ENCODE measurements around the gene COLGALT1.
A peak's percentile ranks its signal among the peaks of the same experiment; 100 is the strongest.

The COLGALT1 gene

GRCh38 chr19:17602217-17602616, 46.8 kb downstream of the COLGALT1 start:
- no peak for DNase-seq

DNA sequence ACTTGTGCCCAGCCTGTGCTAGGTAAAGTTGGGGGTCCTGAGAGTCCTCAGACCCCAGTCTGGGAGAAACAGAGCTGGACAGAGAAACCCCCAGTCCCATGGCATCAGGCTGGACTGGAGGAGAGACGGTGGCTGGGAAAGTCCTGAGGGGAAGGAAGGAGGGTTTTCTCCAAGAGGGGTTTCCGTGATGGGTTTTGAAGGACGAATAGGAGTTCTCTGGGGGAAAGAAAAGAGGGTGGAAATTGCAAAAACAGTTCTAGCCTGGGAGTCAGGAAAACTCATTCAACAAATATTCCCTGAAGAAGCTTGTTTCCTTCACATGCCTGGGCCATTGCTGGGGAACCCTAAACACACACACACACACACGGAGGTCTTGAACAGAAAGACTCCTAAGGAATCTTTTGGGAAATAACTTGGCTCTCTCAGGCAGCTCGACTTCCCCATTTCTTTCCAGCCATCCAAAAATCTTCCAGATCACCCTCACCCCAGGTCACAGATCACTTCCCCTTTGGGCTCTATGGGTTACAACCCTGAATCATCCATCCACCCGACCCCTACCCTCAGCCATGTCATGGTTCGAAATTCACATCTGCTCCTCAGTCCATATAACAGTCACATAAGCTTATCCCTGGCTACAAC, 47.5 kb downstream of the COLGALT1 start:
- DNase-seq = no peak

- no peak for DNase-seq
Measured at GRCh38 chr19:17604372-17605025, 49.0 kb downstream of the COLGALT1 start.

DNA sequence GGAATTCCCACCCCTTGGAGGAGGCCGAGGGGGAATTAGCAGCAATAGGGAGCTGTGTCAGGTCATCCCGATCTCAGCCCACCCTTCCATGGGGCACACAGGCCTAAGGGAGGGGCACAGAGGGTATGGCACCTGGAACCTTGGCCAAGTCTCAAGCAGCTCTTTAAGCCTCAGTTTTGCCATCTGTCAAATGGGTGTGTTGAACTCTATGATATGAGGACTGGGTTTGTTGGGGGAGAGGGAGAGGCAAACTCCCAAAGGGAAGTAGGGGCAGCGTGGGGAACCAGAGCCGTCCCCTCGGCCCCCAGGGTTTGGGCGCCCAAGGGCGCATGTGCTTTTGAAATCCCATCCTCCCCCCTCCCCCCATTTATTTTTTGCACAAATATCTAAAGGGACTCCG, 49.7 kb downstream of the COLGALT1 start:
- DNase-seq = no peak

DNA sequence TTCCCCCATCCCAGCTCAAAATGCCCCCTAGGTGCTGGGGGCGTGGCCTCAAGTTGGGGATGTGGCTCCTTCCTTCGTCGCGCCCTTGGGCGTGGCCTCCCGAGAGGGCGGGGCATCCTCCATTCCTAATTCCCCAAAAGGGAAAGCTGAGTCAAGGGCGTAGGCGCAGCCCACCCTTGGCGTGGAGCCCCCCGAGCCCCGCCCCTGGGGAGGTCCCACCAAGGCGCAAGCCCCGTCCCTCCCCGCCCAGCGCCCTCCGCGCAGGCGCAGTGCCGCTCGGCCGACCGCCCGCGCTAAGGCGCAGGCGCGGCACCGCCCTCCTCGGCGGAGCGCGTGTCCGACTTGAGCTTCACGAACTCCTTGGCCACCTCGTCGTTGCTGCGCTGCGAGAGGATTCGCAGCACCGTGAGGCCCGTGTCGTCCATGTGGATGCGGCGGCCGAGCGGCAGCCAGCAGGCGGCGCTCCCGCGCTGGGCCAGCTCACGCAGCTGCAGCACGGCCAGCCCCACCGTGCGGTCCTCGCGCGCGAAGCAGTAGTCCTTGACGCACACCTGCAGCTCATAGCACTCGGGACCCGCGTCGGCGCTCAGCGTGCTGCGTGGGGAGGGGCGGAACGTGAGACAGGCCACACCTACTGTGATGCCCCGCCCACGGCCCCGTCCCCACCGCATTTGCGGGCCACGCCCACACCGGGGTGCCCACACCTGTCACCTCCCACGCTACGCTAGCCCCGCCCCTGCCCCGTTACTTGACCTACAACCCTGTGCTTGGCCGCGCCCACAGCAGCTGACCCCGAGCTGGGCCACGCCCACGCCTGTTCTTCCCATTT, 50.5 kb downstream of the COLGALT1 start:
- DNase-seq = peak; percentile 92

- DNase-seq = no peak
Measured at GRCh38 chr19:17606590-17607185, 51.2 kb downstream of the COLGALT1 start.

- no peak for DNase-seq
Measured at GRCh38 chr19:17607936-17608335, 52.5 kb downstream of the COLGALT1 start.

DNA sequence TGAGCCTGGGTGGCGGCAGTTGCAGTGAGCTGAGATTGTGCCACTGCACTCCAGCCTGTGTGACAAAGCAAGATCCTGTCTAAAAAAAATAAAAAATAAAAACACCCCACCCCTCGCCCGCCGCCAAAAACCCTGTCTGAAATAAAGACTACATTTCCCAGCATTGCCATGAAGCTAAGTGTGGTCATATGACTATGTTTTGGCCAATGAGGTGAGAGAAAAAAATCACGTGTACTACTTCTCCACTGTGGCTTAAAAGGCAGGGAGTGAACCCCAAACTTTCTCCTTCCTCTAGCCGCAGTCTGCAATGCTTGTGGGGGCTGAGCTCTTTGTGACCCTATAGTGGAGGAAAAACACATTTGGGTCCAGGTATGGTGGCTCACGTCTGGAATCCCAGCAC, 54.9 kb downstream of the COLGALT1 start:
- no peak for DNase-seq

DNA sequence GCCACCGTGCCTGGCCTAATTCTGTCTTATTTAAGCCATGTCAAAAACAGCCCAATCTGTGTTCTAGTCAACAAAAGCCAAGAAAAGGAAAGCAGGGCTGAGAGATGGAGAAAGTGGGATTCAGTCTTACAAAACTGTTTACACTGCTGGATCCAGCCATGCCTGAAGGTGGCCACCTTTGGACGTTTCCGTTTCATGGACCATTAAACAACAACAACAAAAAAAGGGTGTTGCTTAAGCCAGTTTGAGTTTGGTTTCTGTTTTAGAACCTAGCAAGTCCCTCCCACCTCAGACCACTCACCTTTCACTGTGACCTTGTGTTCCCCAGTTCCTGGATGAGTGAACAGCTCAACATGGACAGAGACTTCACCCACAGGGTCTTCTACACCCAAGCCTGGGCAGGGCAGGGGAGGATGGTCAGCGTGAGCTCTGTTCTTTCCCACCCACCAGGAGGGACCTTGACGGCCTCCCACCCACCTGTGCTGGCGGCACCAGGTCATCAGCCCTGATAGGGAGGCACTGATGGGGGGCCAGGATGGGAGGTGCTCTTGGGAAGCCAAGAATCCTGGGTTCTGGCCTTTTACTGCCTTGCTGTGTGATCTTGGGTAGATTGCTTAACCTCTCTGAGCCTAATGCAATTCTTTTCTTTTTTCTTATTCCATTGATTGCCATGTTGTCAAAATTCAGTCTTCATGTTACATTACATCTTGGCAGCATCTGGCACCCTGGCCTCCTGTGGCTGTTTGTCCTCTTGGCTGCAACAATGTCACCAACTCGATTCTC, 56.2 kb downstream of the COLGALT1 start:
- DNase-seq = no peak

DNA sequence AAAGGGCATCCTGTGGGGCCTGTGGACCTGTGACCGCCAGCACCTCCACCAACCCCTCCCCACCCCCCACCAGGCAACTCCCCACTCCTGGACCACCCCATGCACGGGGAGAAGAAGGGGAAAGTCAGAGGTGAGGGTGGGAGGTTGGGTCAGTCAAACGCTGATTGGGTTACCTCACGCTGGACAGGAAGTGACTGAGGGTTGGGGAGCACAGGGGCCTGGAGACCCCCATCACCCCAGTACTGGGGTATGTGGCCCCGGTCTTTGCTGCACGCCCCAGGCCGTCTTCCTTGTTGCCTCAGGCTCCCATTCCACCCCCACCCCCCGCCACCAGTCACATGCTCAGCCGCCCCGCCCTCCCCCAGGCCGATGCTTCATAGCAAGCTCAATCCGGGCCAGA, 59.0 kb downstream of the COLGALT1 start:
- no peak for DNase-seq

DNA sequence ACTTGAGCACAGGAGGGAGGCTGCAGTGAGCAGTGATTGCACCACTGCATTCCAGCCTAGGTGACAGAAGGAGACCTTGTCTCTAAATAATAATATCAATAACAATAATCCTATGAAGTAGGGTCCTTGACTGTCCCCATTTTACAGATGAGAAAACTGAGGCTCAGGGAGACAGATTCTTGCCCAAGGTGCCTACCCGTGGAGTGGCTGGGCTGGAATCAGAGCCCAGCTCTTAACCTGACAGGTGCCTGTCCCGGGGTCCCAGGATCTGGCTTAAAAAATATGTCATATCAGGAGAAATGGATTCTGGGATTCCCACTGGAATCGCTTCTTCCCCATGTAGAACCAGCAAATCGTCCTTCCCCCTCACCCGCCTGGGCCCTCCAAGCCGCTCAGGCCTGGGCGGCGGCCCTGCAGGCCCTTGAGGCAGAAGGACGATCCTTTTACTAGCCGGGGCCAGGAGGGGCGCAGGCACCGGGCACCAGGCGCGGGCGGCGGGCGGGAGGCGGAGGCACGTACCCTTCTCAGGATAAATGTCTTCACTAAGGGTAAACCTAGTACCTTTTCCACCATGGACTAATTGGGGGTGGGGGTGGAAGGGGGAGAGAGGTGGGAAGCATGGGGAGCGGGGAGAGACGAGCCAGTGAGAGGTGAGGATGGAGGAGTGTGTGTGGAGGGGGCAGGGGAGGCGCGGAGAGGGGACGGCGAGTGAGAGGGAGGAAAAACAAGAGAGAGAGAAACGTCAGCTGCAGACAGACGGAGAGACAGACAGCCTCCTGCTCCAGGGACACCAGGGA, 60.6 kb downstream of the COLGALT1 start:
- DNase-seq = no peak

DNA sequence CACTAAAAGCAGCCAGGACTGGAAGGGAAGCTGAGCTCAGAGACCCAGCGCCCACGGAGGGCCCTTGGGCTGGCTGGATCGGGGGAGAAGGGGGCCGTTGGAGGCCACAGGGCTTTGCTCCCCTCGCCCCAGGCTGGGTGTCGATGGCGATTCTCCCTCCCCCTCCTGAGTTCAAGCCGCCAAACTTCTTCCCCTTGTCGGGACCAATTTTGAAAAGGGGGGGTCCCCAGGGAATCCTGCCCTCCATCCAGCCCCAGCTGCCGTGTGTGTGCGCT, 61.2 kb downstream of the COLGALT1 start:
- DNase-seq = no peak

- no peak for DNase-seq
Measured at GRCh38 chr19:17616961-17617806, 61.7 kb downstream of the COLGALT1 start.

GRCh38 chr19:17617807-17618192, 62.4 kb downstream of the COLGALT1 start:
- no peak for DNase-seq

- no peak for DNase-seq
Measured at GRCh38 chr19:17618281-17618903, 62.9 kb downstream of the COLGALT1 start.

DNA sequence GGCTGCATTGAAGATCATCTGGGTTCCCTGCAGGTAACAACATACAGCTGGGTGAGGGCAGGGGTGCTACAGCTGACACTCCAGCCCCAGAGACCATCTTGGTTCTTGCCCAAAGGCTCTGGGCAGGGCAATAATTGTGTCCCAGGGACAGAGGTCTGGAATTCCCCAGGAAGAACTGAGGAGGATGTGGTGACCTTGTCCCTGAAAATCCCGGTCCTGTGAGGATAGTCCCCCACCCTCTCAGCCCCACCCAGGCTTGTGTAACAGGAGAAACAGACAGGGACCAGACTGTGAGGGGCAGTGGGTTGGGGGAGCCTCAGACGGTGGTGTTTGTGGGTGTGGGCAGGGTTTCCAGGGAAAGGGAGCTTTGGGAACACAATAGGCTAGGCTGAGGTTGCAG, 63.5 kb downstream of the COLGALT1 start:
- no peak for DNase-seq

- DNase-seq = no peak
Measured at GRCh38 chr19:17620696-17621095, 65.2 kb downstream of the COLGALT1 start.

GRCh38 chr19:17623224-17623935, 67.9 kb downstream of the COLGALT1 start:
- no peak for DNase-seq

- no peak for DNase-seq
Measured at GRCh38 chr19:17624314-17624991, 69.0 kb downstream of the COLGALT1 start.

- no peak for DNase-seq
Measured at GRCh38 chr19:17625043-17625442, 69.6 kb downstream of the COLGALT1 start.

All from NCI-H774 (cell line).